D721Med (cell line): ENCODE results near the gene SMAD3.
"Not testable (repeated sequence)": the region's sequence is repeated elsewhere in the genome, so short reads cannot be mapped to it uniquely, and the experiment has no call there.

ENCODE experiments used
- DNase-seq: peaks from one replicate; pipeline ENCODE4 v3.0.0; 2011; ENCODE audit warnings: low spot score; ENCODE audit not compliant: insufficient read length
- FAIRE-seq: peaks from 2 replicates; lab custom pipeline; 2011; peaks lifted over from hg19 to GRCh38; lab: Jason Lieb, UNC
- CTCF ChIP-seq: IDR thresholded peaks from 2 replicates; pipeline ENCODE4 v1.5.1; 2012; ENCODE audit warnings: mild to moderate bottlenecking, control low read depth; ENCODE audit not compliant: insufficient read depth; ENCODE audit errors: missing control alignments

Gene SMAD3

GRCh38 chr15:67065531-67066005 is at the start of gene SMAD3:
SMAD3 (plus strand) TSS chr15:67065602; CDS start chr15:67066155, 553 bp downstream.
- FAIRE-seq: no peak
- no peak for TF ChIP-seq CTCF

GRCh38 chr15:67017311-67017710 is 48.1 kb upstream of the SMAD3 start:
- FAIRE-seq (no peak), DNase-seq (no peak)
- no peak for TF ChIP-seq CTCF

More at GRCh38 chr15:67065531-67066005, at the start of gene SMAD3:
- DNase-seq: peak; percentile 39

GRCh38 chr15:67018026-67018425 is 47.4 kb upstream of the SMAD3 start:
- no peak for FAIRE-seq

GRCh38 chr15:67018441-67018840 is 47.0 kb upstream of the SMAD3 start:
- no peak for FAIRE-seq
- TF ChIP-seq CTCF: no peak
- DNase-seq: no peak

More at GRCh38 chr15:67018026-67018425, 47.4 kb upstream of the SMAD3 start:
- TF ChIP-seq CTCF: no peak
- no peak for DNase-seq

GRCh38 chr15:67019069-67019468 is 46.3 kb upstream of the SMAD3 start:
- TF ChIP-seq CTCF: no peak
- FAIRE-seq (no peak), DNase-seq (no peak)

- no peak for DNase-seq
- no peak for FAIRE-seq
- TF ChIP-seq CTCF: no peak
Measured at GRCh38 chr15:67019884-67020520, 45.4 kb upstream of the SMAD3 start.

- DNase-seq, FAIRE-seq: not testable (repeated sequence)
Measured at GRCh38 chr15:67020668-67021067, 44.7 kb upstream of the SMAD3 start.
